DMS79 (cell line): Measurements from ENCODE around the gene ETV2.
"Not testable (repeated sequence)": the region's sequence is repeated elsewhere in the genome, so short reads cannot be mapped to it uniquely, and the experiment has no call there.

Source experiments
- DNase-seq: peaks from one replicate; lab custom pipeline; 2025; lab: John Stamatoyannopoulos, UW

The ETV2 gene

GRCh38 chr19:35657904-35658700 lies 16.6 kb downstream of the ETV2 start:
- no peak for DNase-seq

GRCh38 chr19:35661995-35662340 lies 20.4 kb downstream of the ETV2 start:
- no peak for DNase-seq

DNA sequence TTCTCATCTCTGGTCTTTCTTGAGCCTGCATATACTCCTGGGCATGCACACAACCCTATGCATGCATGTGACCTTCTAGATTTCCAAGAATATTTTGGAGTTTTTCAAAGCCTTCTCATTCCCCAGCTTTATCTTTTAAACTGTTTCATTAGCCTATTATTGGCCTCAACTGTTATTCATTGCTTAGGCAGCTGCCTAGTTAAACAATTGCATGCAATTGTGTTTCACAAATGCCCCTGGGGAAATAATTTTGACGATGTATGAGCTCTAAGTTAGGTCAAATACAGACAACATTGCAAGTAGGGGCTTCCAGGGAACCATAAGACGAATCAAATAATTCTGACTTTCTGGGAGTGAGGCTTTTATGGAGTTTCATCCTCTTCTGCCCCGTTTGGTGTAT lies 22.4 kb downstream of the ETV2 start:
- DNase-seq, result no peak

GRCh38 chr19:35665157-35665556 lies 23.6 kb downstream of the ETV2 start:
- no peak for DNase-seq

GRCh38 chr19:35665604-35666003 lies 24.1 kb downstream of the ETV2 start:
- no peak for DNase-seq

DNA sequence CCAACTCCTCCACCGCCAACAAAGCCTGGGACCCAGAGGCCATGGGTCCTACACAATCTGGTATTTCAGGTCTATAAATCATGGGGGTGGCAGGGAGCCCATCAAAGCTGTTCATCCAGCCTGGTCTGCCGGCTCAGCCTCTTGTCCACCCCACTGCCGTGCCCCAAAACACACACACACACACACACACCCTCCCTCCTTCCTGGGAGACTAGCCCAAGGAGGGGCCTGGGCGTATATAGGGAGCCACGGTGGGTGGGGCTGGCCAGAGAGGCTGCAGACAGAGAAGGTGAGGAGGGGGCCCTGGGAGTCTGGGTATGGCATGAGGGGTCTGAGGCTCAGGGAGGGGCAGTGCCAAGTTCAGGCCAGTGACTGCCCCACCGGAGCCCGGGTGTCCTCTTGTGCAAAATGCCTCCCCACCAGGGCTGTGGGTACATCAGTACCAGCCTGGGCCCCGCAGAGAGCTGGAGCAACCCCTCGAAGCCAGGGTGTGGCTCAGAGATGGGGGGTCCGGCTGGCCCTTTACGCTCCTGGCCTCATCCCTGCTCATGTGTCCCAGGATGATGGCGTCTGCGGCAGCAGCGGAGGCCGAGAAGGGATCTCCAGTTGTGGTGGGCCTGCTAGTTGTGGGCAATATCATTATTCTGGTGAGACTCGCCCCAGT lies 24.8 kb downstream of the ETV2 start, which contains the start of gene UPK1A:
UPK1A (plus strand) TSS at position 267 of the 663 bp plus-strand sequence; CDS start at position 563, 296 bp downstream.
- no peak for DNase-seq

- no peak for DNase-seq
These were observed 28.0 kb downstream of the ETV2 start for GRCh38 chr19:35669566-35669965.

GRCh38 chr19:35669974-35670373 lies 28.4 kb downstream of the ETV2 start:
- no peak for DNase-seq

DNA sequence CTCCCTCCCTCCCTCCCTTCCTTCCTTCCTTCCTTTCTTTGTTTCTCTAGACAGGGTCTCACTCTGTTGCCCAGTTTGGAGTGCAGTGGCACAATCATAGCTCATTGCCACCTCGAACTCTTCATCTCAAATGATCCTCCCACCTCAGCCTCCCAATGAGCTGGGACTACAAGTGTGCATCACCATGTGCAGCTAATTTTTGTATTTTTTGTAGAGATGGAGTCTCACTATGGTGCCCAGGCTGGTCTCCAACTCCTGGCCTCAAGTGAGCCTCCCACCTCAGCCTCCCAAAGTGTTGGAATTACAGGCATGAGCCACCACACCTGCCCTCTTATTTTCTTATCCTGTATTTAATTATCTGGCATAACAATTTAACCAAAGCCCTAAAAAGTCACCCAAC lies 29.1 kb downstream of the ETV2 start:
- no peak for DNase-seq

DNA sequence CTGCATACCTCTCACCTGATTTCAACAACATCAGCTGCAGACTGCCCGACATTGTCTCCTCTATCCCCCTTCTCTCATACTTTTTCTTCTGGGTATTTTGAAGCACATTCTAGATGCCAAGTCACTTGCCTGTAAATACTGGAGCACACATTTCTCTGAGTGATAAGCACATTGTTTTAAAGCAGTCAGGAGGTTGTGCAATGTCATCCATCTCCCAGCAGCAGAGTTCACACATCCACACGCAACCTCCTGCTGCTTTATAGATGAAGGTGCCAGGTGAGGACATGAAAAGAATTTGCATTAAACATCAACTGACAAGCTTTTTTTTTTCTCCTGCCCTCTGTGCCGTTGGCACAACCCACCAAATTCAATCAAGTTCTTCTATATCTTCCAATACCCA lies 30.3 kb downstream of the ETV2 start:
- DNase-seq, result no peak

GRCh38 chr19:35673121-35673804 lies 31.7 kb downstream of the ETV2 start:
- DNase-seq, result no peak

DNA sequence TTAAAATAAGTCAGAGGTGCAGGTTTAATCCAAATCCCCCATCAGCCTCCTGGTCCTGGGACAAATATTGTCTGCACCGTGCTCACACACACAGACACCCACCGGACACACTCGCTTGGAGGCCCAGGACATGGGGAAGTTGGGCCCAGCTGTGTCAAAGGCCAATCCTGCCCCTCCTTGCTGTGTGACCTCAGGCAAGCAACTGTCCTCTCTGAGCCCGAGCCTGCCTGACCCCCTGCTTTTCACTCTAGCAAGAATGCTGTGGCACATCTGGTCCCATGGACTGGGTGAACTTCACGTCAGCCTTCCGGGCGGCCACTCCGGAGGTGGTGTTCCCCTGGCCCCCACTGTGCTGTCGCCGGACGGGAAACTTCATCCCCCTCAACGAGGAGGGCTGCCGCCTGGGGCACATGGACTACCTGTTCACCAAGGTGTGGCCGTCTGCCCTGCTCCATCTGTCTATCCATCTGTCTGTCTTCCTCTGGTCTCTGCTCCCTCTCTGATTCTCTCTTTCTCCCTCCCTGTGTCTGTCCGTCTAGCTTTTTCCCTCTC lies 34.1 kb downstream of the ETV2 start:
- DNase-seq, result no peak

DNA sequence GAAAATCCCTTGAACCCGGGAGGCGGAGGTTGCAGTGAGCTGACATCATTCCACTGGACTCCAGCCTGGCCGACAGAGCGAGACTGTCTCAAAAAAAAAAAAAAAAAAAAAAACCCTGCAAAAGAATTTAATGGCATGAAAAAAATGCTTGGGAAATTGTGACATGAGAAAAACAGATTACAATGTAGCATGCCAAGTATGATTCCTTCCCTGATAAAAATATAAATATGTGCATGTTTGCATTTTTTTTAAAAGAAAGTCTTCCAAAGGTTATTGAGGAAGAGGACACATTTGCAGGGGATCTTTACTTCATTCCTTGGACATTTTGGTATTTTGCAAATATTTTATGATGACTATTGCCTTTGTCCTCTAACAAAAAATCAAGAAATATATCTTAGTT lies 48.3 kb downstream of the ETV2 start:
- DNase-seq, result no peak

DNA sequence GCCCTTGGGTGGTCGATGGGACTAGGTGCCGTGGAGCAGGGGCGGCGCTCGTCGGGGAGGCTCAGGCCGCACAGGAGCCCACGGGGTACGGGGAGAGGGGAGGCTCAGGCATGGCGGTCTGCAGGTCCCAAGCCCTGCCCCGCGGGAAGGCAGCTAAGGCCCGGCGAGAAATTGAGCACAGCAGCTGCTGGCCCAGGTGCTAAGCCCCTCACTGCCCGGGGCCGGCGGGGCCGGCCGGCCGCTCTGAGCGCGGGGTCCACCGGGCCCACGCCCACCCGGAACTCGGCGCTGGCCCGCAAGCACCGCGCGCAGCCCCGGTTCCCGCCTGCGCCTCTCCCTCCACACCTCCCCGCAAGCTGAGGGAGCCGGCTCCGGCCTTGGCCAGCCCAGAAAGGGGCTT lies 49.6 kb downstream of the ETV2 start:
- not testable (repeated sequence) for DNase-seq

DNA sequence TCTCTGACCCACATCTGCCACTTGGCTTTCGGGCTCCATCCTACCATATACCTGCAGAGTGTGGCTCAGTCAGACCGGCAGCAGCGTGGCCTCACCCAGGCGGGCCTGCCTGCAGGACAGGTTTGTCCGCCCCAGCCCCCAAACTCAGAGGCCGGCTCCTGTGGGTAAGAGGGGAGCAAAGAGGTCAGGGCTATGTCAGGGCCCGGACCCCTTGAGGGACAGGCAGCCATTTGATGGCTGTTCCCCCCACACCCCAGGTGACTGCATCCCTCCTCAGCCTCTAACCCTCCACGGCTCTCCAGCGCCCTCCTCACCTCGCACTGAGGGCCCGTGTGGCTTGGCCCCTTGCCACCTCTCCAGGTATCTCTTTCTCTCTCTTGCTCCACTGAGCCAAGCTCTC lies 50.5 kb downstream of the ETV2 start:
- DNase-seq, result no peak

DNA sequence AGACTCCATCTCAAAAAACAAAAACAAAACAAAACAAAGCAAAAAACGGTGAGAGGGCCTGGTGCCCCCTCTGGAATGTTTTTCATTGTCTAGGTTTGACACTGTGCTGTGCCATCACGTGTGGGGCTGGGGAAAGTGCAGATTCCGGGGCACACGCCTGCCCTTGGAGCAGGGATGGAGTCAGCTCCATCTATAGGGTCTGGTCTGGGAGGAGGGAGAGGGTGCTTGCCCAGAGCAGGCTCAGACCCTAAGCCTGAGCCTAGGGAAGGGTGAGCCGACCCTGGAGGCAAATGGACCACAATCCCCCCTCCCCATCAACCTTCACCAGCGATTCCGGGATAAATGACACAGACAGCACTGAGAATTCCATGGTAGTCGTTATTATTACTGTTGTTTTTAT lies 51.9 kb downstream of the ETV2 start:
- no peak for DNase-seq

DNA sequence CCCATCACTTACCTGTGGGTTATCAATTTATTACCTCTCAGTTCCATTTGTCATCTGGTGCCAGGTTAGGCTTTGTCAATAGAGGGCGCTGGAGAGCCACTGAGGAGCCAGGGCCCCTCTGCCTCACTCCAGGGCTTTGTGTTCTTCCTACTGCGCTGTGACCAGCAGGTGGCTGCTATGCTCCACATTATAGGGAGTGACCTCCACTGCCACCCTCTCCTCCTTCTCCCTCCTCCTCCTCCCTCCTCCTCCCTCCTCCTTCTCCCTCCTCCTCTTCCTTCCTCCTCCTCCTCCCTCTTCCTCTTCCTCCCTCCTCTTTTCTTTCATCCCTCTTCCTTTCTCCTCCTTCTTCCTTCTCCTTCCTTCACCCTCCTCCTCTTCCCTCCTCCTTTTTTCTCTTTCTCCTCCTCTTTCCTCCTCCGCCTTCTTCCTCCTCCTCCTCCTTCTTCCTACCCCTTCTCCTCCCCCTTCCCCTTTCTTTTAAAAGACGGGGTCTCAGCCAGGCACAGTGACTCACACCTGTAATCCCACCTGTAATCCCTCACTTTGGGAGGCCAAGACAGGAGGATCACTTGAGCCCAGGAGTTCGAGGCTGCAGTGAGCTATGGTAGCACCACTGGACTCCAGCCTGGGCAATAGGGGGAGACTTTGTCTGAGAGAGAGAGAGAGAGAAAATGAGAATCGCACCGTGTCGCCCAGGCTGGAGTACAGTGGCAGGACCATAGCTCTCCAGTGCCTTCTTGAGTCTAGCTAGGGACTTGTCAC lies 52.5 kb downstream of the ETV2 start:
- peak; percentile 78 for DNase-seq
